Esophagus squamous epithelium (tissue), 4 donors: ENCODE data around the gene SMIM14.

Experiments
- POLR2A ChIP-seq, 4 donors: fragments of 450-650 bp; IDR thresholded peaks; one replicate each; pipeline ENCODE4 v1.6.1; 2017; ENCODE audit warnings: antibody characterized with exemption in 4 of 4, mild to moderate bottlenecking in 4 of 4, moderate library complexity in 3 of 4
- TF ChIP-seq, protein P1 (sequence below), 6 experiments: fragments of 450-650 bp in 4 of 6; fragments of 200-600 bp in 2 of 6; sonication (generic) in 2 of 6; IDR thresholded peaks; one replicate each; pipeline ENCODE4 v1.5.1; 2016 to 2019; ENCODE audit warnings: antibody characterized with exemption in 6 of 6, mild to moderate bottlenecking in 4 of 6, moderate library complexity in 4 of 6

DNA sequence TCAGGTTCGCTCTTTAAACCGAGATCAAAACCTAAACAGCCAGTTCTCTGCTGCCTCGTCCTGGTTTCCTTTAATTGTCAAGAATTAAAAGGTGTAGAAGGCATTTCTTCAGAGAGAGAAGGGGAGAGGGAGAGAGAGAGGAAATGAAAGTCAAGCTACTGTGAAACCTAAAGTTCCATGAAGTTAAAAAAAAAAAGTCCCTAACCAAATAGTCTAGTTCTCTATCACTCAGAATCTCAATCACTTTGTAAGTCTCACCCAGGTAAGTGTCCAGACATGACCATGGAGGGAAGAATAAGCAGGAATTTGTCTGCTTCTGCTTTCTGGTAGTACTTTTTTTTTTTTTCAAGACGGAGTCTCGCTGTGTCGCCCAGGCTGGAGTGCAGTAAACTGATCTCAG, 18.8 kb upstream of the SMIM14 start:
- TF ChIP-seq, protein P1, sequence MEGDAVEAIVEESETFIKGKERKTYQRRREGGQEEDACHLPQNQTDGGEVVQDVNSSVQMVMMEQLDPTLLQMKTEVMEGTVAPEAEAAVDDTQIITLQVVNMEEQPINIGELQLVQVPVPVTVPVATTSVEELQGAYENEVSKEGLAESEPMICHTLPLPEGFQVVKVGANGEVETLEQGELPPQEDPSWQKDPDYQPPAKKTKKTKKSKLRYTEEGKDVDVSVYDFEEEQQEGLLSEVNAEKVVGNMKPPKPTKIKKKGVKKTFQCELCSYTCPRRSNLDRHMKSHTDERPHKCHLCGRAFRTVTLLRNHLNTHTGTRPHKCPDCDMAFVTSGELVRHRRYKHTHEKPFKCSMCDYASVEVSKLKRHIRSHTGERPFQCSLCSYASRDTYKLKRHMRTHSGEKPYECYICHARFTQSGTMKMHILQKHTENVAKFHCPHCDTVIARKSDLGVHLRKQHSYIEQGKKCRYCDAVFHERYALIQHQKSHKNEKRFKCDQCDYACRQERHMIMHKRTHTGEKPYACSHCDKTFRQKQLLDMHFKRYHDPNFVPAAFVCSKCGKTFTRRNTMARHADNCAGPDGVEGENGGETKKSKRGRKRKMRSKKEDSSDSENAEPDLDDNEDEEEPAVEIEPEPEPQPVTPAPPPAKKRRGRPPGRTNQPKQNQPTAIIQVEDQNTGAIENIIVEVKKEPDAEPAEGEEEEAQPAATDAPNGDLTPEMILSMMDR (IDR thresholded peaks at IDR 0.05): no peak
- TF ChIP-seq POLR2A (IDR thresholded peaks at IDR 0.05): no peak
